Tibial nerve (tissue), 4 donors: ENCODE measurements around the gene PADI6.

ENCODE experiments used
- CTCF ChIP-seq, 5 experiments: fragments of 200-600 bp in 3 of 5; fragments of 450-650 bp in 2 of 5; sonication (generic) in 3 of 5; IDR thresholded peaks; one replicate each; pipeline ENCODE4 v1.5.1; 2016 to 2019; ENCODE audit warnings: antibody characterized with exemption in 5 of 5, mild to moderate bottlenecking in 3 of 5, moderate library complexity in 2 of 5
- EP300 ChIP-seq, 2 donors: sonication (generic); formaldehyde crosslinking; IDR thresholded peaks; one replicate each; pipeline ENCODE4 v1.6.1; 2017; ENCODE audit warnings: antibody characterized with exemption in 2 of 2, mild to moderate bottlenecking in 1 of 2
- POLR2A ChIP-seq, 2 donors: fragments of 450-650 bp; IDR thresholded peaks; one replicate each; pipeline ENCODE4 v1.6.1; 2017; ENCODE audit warnings: antibody characterized with exemption in 2 of 2, mild to moderate bottlenecking in 2 of 2, moderate library complexity in 2 of 2

GRCh38 chr1:17363351-17363750 is 8.6 kb upstream of the PADI6 start:
- TF ChIP-seq CTCF (IDR thresholded peaks at IDR 0.05) (no peak), POLR2A (IDR thresholded peaks at IDR 0.05) (no peak), EP300 (IDR thresholded peaks at IDR 0.05) (no peak)
